Activated B cell treated with CpG ODN at 0.5 μM for 24 hours (primary cell): ENCODE data around the gene CBX2. TPM values are rescaled to one million over a fixed set of nuclear protein-coding genes. Genes with fewer than 3 reads are reported as not detected.

Source experiments
- ATAC-seq: fragments of 200-7000 bp; cut with Tn5 transposase; one replicate; pipeline ENCODE4 v1.10.0; 2021; ENCODE audit warnings: low read depth, mild to moderate bottlenecking, moderate library complexity
- CTCF ChIA-PET: fragments of 350-600 bp; sonication (Branson Sonifier 250); formaldehyde crosslinking; loops from one replicate; lab custom pipeline; 2021; ENCODE audit warnings: antibody characterized with exemption; lab: Charles Lee
- POLR2A ChIA-PET: fragments of 350-600 bp; sonication (Branson Sonifier 250); formaldehyde crosslinking; loops from one replicate; lab custom pipeline; 2021; ENCODE audit warnings: antibody characterized with exemption; lab: Charles Lee
- DNase-seq: peaks from one replicate; pipeline ENCODE4 v3.0.0; 2022
- H3K27ac Mint-ChIP-seq: one replicate; pipeline ENCODE4 v1.8.0; 2020; ENCODE audit warnings: mixed read lengths
- H3K27me3 Mint-ChIP-seq: one replicate; pipeline ENCODE4 v1.8.0; 2021; ENCODE audit warnings: mixed read lengths
- H3K36me3 Mint-ChIP-seq: one replicate; pipeline ENCODE4 v1.8.0; 2021; ENCODE audit warnings: low read depth, mixed read lengths
- H3K4me1 Mint-ChIP-seq: one replicate; pipeline ENCODE4 v1.8.0; 2021; ENCODE audit warnings: mixed read lengths
- H3K4me3 Mint-ChIP-seq: one replicate; pipeline ENCODE4 v1.8.0; 2020; ENCODE audit warnings: mild to moderate bottlenecking, mixed read lengths
- H3K9me3 Mint-ChIP-seq: one replicate; pipeline ENCODE4 v1.8.0; 2020; ENCODE audit warnings: mixed read lengths
- intact Hi-C: fragments of 100-400 bp; cut with micrococcal nuclease; formaldehyde crosslinking; loops from one replicate; pipeline ENCODE4 v1.15.1; 2024
- total RNA-seq: library from RNA; stranded (reverse); gene quantifications from 2 replicates; pipeline ENCODE4 v1.2.3, GENCODE V29; 2022
- TF ChIP-seq, protein P1 (sequence below): fragments of 200-600 bp; IDR thresholded peaks from one replicate; pipeline ENCODE4 v1.8.0; 2022; ENCODE audit warnings: antibody characterized with exemption, mild to moderate bottlenecking

The CBX2 gene
- total RNA-seq, 1 donor from 2014 or later, result 0.67 TPM

GRCh38 chr17:79796763-79797491, 19.0 kb downstream of the CBX2 start, which contains the start of gene CBX8:
CBX8 (minus strand) TSS chr17:79797077; CDS start chr17:79796998, 79 bp downstream.
- Mint-ChIP-seq H3K27ac (peak within 1 kb of the TSS; percentile 87), H3K36me3 (no peaks in the 10 kb centered on the region), H3K4me3 (peak within 1 kb of the TSS; percentile 85), H3K9me3 (no peaks in the 10 kb centered on the region), H3K27me3 (peaks cover 32% of the 10 kb centered on the region), H3K4me1 (peaks cover 34% of the 10 kb centered on the region)
- ChIA-PET POLR2A (interaction anchor here (0.6 to 6.6 kb wide), 24 partner anchors 8 to 1674 kb away, joined by 3 to 65 read pairs (median 4); partner anchors contain the start of genes CBX4 and GAA), CTCF (interaction anchor here (0.7 to 1.5 kb wide), 5 partner anchors 15 to 55 kb away, joined by 3 to 5 read pairs (median 4); partner anchors contain the start of gene CBX4)
- peak; percentile 88 for ATAC-seq
- intact Hi-C loops, result loop anchor here (2.0 to 5.0 kb wide), 5 partner anchors 14 to 240 kb away; partner anchors contain the start of genes CBX2, CBX4, CCDC40 and TBC1D16
- peak; percentile 95 for DNase-seq
- TF ChIP-seq, protein P1, sequence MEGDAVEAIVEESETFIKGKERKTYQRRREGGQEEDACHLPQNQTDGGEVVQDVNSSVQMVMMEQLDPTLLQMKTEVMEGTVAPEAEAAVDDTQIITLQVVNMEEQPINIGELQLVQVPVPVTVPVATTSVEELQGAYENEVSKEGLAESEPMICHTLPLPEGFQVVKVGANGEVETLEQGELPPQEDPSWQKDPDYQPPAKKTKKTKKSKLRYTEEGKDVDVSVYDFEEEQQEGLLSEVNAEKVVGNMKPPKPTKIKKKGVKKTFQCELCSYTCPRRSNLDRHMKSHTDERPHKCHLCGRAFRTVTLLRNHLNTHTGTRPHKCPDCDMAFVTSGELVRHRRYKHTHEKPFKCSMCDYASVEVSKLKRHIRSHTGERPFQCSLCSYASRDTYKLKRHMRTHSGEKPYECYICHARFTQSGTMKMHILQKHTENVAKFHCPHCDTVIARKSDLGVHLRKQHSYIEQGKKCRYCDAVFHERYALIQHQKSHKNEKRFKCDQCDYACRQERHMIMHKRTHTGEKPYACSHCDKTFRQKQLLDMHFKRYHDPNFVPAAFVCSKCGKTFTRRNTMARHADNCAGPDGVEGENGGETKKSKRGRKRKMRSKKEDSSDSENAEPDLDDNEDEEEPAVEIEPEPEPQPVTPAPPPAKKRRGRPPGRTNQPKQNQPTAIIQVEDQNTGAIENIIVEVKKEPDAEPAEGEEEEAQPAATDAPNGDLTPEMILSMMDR, result no peak

DNA sequence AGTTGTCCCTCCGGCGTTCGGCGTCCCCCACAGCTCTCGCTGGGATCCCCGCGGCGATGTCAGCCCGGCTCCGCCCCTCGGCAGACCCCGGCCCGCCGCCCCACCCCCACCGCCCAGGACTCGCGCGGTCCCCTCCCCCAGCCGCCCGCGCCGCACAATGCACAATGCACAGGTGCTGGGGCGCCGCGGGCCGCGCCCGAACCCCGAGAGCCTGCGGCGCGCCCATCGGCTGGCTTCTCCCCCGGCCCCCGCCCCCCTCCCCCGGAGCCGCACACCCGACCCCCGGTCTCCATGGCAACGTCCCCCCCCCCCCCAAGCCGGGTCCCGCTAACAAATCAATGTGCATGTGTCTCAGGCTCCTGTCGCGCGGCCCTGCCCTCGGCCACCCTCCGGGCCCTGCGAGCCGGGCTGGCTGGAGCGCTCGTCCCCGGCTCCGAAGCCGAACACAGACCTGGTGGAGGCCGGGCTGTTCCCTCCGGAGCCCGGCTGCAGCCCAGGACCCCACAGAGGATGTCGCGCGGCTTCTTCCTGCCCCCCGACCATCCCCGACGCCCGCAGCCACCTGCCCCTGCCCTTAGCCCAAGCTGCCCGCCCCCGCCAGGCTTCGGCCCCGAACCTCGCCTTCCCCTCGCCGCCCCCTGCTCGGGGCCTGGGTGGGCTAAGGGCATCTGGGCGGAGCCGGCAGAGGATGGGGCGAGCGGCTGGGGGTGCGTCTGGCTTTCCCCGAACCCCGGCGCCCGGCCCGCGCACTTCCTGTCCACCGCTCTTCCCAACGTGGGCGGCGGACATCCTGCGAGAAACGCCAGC, 19.7 kb downstream of the CBX2 start:
- peaks cover 27% of the 10 kb centered on the region for H3K27me3 Mint-ChIP-seq
- H3K4me3 Mint-ChIP-seq, result peak overlapping the region; percentile 85
- intact Hi-C loops, result loop anchor here (2.0 to 5.0 kb wide), 5 partner anchors 13 to 240 kb away; partner anchors contain the start of genes CBX2, CBX4, CCDC40 and TBC1D16
- peaks cover 29% of the 10 kb centered on the region for H3K4me1 Mint-ChIP-seq
- H3K27ac Mint-ChIP-seq, result no peak overlapping the region
- H3K9me3 Mint-ChIP-seq, result no peaks in the 10 kb centered on the region
- TF ChIP-seq, protein P1, result no peak
- ChIA-PET POLR2A (interaction anchor here (0.6 to 6.6 kb wide), 21 partner anchors 10 to 1675 kb away, joined by 3 to 65 read pairs (median 5); partner anchors contain the start of genes CBX4 and GAA), CTCF (interaction anchor here (0.7 to 1.5 kb wide), 5 partner anchors 14 to 56 kb away, joined by 3 to 5 read pairs (median 4); partner anchors contain the start of gene CBX4)
- DNase-seq (no peak), ATAC-seq (peak; percentile 8)
- H3K36me3 Mint-ChIP-seq, result no peaks in the 10 kb centered on the region

DNA sequence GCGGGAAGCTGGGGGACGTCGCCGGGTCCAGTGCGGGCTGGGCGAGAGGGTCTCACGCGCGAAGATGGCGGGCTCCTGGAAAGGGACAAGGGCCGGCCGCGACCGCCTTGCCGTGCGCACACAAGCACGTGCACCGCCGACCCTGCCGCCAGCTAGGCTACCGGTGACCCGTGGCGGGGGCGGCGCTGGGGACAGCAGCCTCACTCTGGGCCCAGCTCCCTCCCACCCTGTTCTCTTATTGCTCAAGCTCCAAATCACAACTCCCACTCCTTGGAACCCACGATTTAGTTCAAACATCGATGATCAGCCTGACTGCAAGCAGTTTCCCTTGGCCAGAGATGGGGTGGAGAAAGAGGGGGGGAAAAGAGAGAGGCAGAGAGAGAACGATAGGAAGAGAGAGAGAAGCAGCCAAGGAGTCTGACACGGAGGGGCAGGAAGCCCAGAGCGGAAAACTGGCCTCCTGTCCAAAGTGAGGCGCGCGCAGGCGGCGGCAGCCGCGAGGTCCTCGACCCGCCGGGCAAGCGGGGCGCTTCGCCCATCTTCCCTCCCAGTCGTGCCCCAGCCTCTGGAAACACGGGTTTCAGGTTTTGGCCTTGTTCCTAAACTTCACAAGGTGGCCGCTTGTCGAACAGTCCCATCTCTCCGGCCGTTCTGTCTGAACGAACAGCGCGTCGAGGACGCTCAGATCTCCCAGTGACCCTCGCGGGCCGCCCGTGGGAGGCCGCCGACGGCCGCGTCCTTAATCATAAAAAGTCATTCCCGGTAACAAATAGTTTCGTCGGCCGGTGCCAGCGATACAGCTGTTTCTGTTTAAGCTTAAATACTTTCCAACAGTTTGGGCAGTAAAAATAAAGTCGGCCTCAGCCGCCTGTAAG, 20.6 kb downstream of the CBX2 start:
- ATAC-seq (no peak), DNase-seq (no peak)
- peaks cover 26% of the 10 kb centered on the region for H3K27me3 Mint-ChIP-seq
- ChIA-PET POLR2A (interaction anchor here (0.9 to 6.6 kb wide), 6 partner anchors 14 to 139 kb away, joined by 3 to 65 read pairs (median 4); partner anchors contain the start of gene CBX4), CTCF (interaction anchor here (1.5 kb wide), 2 partner anchors 13 to 41 kb away, joined by 3 to 5 read pairs; partner anchors contain the start of gene CBX4)
- H3K4me1 Mint-ChIP-seq, result peaks cover 29% of the 10 kb centered on the region
- H3K4me3 Mint-ChIP-seq, result peak overlapping the region; percentile 57
- H3K27ac Mint-ChIP-seq, result peak overlapping the region; percentile 35
- TF ChIP-seq, protein P1, result no peak
- no peaks in the 10 kb centered on the region for H3K36me3 Mint-ChIP-seq
- intact Hi-C loops, result loop anchor here (1.0 to 5.0 kb wide), 2 partner anchors 7 to 239 kb away; partner anchors contain the start of genes CCDC40 and TBC1D16
- H3K9me3 Mint-ChIP-seq, result no peaks in the 10 kb centered on the region

GRCh38 chr17:79799174-79799537, 21.2 kb downstream of the CBX2 start:
- no peak overlapping the region for H3K4me3 Mint-ChIP-seq
- peak overlapping the region; percentile 73 for H3K27ac Mint-ChIP-seq
- TF ChIP-seq, protein P1, result no peak
- H3K4me1 Mint-ChIP-seq, result peaks cover 33% of the 10 kb centered on the region
- peaks cover 24% of the 10 kb centered on the region for H3K27me3 Mint-ChIP-seq
- CTCF ChIA-PET, result interaction anchor here (1.5 kb wide), 1 partner anchor 13 kb away, joined by 3 read pairs; no protein-coding TSS in a partner anchor
- intact Hi-C loops, result loop anchor here (1.0 to 5.0 kb wide), 2 partner anchors 8 to 238 kb away; partner anchors contain the start of genes CCDC40 and TBC1D16
- no peaks in the 10 kb centered on the region for H3K36me3 Mint-ChIP-seq
- no peak for ATAC-seq
- H3K9me3 Mint-ChIP-seq, result no peaks in the 10 kb centered on the region
- POLR2A ChIA-PET, result interaction anchor here (0.9 to 6.6 kb wide), 6 partner anchors 13 to 138 kb away, joined by 3 to 65 read pairs (median 4); partner anchors contain the start of gene CBX4
- no peak for DNase-seq
